ENCODE measurements around the gene AEBP2. TPM values are rescaled to one million over a fixed set of nuclear protein-coding genes. Genes with fewer than 3 reads are reported as not detected.

Gene AEBP2
- total RNA-seq, 4 donors from 2014 or later: 27.9 to 57.5 (median 41.1) TPM

DNA sequence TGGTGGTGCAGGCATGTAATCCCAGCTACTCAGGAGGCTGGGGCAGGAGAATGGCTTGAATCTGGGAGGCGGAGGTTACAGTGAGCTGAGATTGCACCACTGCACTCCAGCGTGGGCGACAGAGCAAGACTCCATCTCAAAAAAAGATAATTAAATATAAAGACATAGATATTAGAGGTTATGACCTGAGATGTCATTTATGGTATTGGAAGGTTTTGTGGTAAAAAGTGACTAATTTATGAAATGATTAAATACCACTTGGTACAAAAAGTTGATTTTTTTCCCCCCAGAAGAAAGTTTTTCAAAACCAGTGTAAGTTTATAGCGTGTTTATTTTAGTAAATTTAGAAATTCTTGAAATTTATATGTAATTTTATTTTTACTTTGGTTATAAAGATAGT lies 4.3 kb downstream of the AEBP2 start:
- no peak overlapping the region for H3K4me3 ChIP-seq (replicated peaks in 1 of 3)
- 94 to 96% methylated on average over 4 of the region's 4 CpGs for WGBS, 2 donors
- intact Hi-C loops (cut with DNase I): no loop called here

GRCh38 chr12:19444097-19444496 lies 4.8 kb downstream of the AEBP2 start:
- Histone ChIP-seq H3K4me3 (replicated peaks in 1 of 3) (no peak overlapping the region), H3K4me1 (peaks cover 17 to 31% of the 10 kb centered on the region in 2 donors), H3K27me3 (no peaks in the 10 kb centered on the region), H3K9me3 (no peaks in the 10 kb centered on the region), H3K27ac (no peak overlapping the region), H3K36me3 (no peaks in the 10 kb centered on the region)
- DNase-seq: no peak
- TF ChIP-seq, protein P1, sequence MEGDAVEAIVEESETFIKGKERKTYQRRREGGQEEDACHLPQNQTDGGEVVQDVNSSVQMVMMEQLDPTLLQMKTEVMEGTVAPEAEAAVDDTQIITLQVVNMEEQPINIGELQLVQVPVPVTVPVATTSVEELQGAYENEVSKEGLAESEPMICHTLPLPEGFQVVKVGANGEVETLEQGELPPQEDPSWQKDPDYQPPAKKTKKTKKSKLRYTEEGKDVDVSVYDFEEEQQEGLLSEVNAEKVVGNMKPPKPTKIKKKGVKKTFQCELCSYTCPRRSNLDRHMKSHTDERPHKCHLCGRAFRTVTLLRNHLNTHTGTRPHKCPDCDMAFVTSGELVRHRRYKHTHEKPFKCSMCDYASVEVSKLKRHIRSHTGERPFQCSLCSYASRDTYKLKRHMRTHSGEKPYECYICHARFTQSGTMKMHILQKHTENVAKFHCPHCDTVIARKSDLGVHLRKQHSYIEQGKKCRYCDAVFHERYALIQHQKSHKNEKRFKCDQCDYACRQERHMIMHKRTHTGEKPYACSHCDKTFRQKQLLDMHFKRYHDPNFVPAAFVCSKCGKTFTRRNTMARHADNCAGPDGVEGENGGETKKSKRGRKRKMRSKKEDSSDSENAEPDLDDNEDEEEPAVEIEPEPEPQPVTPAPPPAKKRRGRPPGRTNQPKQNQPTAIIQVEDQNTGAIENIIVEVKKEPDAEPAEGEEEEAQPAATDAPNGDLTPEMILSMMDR (IDR thresholded peaks at IDR 0.05): no peak
- TF ChIP-seq POLR2A (IDR thresholded peaks at IDR 0.05): no peak
- WGBS, 2 donors: 76 to 78% methylated on average over 3 of the region's 3 CpGs
- intact Hi-C loops (cut with DNase I): no loop called here

More for the DNA sequence above, 4.3 kb downstream of the AEBP2 start:
- no peaks in the 10 kb centered on the region for H3K27me3 ChIP-seq
- H3K9me3 ChIP-seq: no peaks in the 10 kb centered on the region
- no peak overlapping the region for H3K27ac ChIP-seq
- no peaks in the 10 kb centered on the region for H3K36me3 ChIP-seq
- TF ChIP-seq POLR2A (IDR thresholded peaks at IDR 0.05): no peak
- TF ChIP-seq, protein P1 (IDR thresholded peaks at IDR 0.05): no peak
- H3K4me1 ChIP-seq: peaks cover 17 to 26% of the 10 kb centered on the region in 2 donors
- no peak for DNase-seq

- H3K27me3 ChIP-seq: no peaks in the 10 kb centered on the region
- no peak overlapping the region for H3K27ac ChIP-seq
- no peak for DNase-seq
- TF ChIP-seq, protein P1 (IDR thresholded peaks at IDR 0.05): no peak
- no peak for TF ChIP-seq POLR2A (IDR thresholded peaks at IDR 0.05)
- no peak overlapping the region for H3K4me3 ChIP-seq (replicated peaks in 1 of 3)
- no peaks in the 10 kb centered on the region for H3K36me3 ChIP-seq
- peaks cover 18 to 22% of the 10 kb centered on the region in 2 donors for H3K4me1 ChIP-seq
- 82 to 87% methylated on average over 8 of the region's 8 CpGs for WGBS, 2 donors
- intact Hi-C loops (cut with DNase I): no loop called here
- no peaks in the 10 kb centered on the region for H3K9me3 ChIP-seq
Observed at GRCh38 chr12:19447386-19447785, 8.1 kb downstream of the AEBP2 start.

DNA sequence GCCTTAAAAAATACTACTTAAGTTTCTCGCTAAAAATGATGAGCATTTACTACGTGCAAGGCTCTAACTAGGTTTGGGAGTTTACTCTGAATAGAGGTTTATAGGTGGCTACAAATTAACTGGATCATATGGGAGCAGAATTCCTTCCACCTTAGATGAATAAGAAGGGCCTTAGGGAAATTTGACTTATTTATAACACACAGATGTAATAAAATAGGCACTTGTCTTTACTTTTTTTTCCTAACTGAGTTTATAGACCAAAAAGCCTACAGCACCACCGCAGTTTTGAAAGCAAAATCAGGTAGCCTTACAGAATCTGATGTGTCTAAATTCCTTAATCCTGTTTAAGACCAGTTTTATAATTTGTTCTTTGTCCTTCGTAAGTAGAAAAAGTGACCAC lies 10.5 kb downstream of the AEBP2 start:
- Histone ChIP-seq H3K27ac (no peak overlapping the region), H3K4me3 (replicated peaks in 1 of 3) (no peak overlapping the region), H3K4me1 (peaks cover 8 to 10% of the 10 kb centered on the region in 2 donors), H3K9me3 (no peaks in the 10 kb centered on the region), H3K36me3 (no peaks in the 10 kb centered on the region), H3K27me3 (no peaks in the 10 kb centered on the region)
- TF ChIP-seq POLR2A (IDR thresholded peaks at IDR 0.05): no peak
- TF ChIP-seq, protein P1 (IDR thresholded peaks at IDR 0.05): no peak
- 88 to 92% methylated on average over 4 of the region's 4 CpGs for WGBS, 2 donors
- no peak for DNase-seq
- intact Hi-C loops (cut with DNase I): no loop called here

DNA sequence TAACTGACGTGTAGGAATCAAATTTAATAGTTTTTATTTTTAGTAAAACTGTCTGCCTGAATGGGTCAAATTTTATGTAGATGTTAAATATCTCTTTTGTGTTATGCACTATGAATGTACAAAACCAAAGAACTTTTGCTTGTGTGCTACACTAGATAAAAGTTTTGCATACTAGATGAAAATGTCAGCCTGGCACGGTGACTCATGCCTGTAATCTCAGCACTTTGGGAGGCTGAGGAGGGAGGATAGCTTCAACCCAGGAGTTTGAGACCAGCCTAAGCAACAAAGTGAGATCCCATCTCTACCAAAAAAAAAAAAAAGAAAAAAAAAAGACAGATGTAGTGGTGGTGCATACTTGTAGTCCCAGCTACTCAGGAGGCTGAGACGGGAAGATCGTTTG lies 11.1 kb downstream of the AEBP2 start:
- Histone ChIP-seq H3K36me3 (no peaks in the 10 kb centered on the region), H3K27me3 (no peaks in the 10 kb centered on the region), H3K9me3 (no peaks in the 10 kb centered on the region), H3K27ac (no peak overlapping the region), H3K4me1 (peaks cover 6 to 10% of the 10 kb centered on the region in 2 donors), H3K4me3 (replicated peaks in 1 of 3) (no peak overlapping the region)
- intact Hi-C loops (cut with DNase I): no loop called here
- 87 to 89% methylated on average over 4 of the region's 4 CpGs for WGBS, 2 donors
- DNase-seq: no peak
- TF ChIP-seq POLR2A (IDR thresholded peaks at IDR 0.05): no peak
- TF ChIP-seq, protein P1 (IDR thresholded peaks at IDR 0.05): no peak
